ENCODE measurements around the gene FAM156A.
"Not testable (repeated sequence)": the region's sequence is repeated elsewhere in the genome, so short reads cannot be mapped to it uniquely, and the experiment has no call there.

FAM156A gene

GRCh38 chrX:52966993-52967738, 8.8 kb upstream of the FAM156A start:
- not testable (repeated sequence) for DNase-seq

- DNase-seq: not testable (repeated sequence)
Observed at GRCh38 chrX:52958961-52959360, 643 bp upstream of the FAM156A start.

- DNase-seq: not testable (repeated sequence)
Observed at GRCh38 chrX:52949884-52950283, 8.4 kb downstream of the FAM156A start.

- DNase-seq: not testable (repeated sequence)
Observed at GRCh38 chrX:52949325-52949724, 9.0 kb downstream of the FAM156A start.

- not testable (repeated sequence) for DNase-seq
Observed at GRCh38 chrX:52948265-52948664, 10.1 kb downstream of the FAM156A start.

GRCh38 chrX:52947501-52947900, 10.8 kb downstream of the FAM156A start:
- not testable (repeated sequence) for DNase-seq

- not testable (repeated sequence) for DNase-seq
Observed at GRCh38 chrX:52945838-52946494, 12.4 kb downstream of the FAM156A start.

GRCh38 chrX:52941728-52942127, 16.6 kb downstream of the FAM156A start:
- DNase-seq: not testable (repeated sequence)

- not testable (repeated sequence) for DNase-seq
Observed at GRCh38 chrX:52940704-52941103, 17.6 kb downstream of the FAM156A start.

GRCh38 chrX:52935470-52935784, 22.9 kb downstream of the FAM156A start:
- not testable (repeated sequence) for DNase-seq

- DNase-seq: peak; percentile 93
Observed at GRCh38 chrX:52934704-52935469, 23.4 kb downstream of the FAM156A start.

- DNase-seq: no peak
Observed at GRCh38 chrX:52933976-52934703, 24.2 kb downstream of the FAM156A start.

- no peak for DNase-seq
Observed at GRCh38 chrX:52933213-52933612, 25.1 kb downstream of the FAM156A start.

- not testable (repeated sequence) for DNase-seq
Observed at GRCh38 chrX:52930214-52930613, 28.1 kb downstream of the FAM156A start.

- no peak for DNase-seq
Observed at GRCh38 chrX:52923781-52924241, 34.5 kb downstream of the FAM156A start.

GRCh38 chrX:52914704-52915103, 43.6 kb downstream of the FAM156A start:
- not testable (repeated sequence) for DNase-seq

GRCh38 chrX:52913681-52914080, 44.6 kb downstream of the FAM156A start:
- not testable (repeated sequence) for DNase-seq

GRCh38 chrX:52909313-52909969, 48.9 kb downstream of the FAM156A start:
- not testable (repeated sequence) for DNase-seq

- not testable (repeated sequence) for DNase-seq
Observed at GRCh38 chrX:52907900-52908299, 50.4 kb downstream of the FAM156A start.

- not testable (repeated sequence) for DNase-seq
Observed at GRCh38 chrX:52907137-52907536, 51.2 kb downstream of the FAM156A start.

GRCh38 chrX:52906072-52906471, 52.2 kb downstream of the FAM156A start:
- DNase-seq: not testable (repeated sequence)

GRCh38 chrX:52905531-52905930, 52.8 kb downstream of the FAM156A start:
- DNase-seq: not testable (repeated sequence)

All from CD4-positive, alpha-beta T cell treated with Interleukin-21 for 1 hour (primary cell).